GM21390 (cell line): Measurements from ENCODE around the gene ABI1.
A peak's percentile ranks its signal among the peaks of the same experiment; 100 is the strongest.
"Not testable (repeated sequence)": the region's sequence is repeated elsewhere in the genome, so short reads cannot be mapped to it uniquely, and the experiment has no call there.

ENCODE experiments used
- ATAC-seq: cut with Tn5 transposase; IDR thresholded peaks from one replicate; pipeline ENCODE4 v1.9.1; 2021; ENCODE audit not compliant: unreplicated experiment

ABI1 gene

DNA sequence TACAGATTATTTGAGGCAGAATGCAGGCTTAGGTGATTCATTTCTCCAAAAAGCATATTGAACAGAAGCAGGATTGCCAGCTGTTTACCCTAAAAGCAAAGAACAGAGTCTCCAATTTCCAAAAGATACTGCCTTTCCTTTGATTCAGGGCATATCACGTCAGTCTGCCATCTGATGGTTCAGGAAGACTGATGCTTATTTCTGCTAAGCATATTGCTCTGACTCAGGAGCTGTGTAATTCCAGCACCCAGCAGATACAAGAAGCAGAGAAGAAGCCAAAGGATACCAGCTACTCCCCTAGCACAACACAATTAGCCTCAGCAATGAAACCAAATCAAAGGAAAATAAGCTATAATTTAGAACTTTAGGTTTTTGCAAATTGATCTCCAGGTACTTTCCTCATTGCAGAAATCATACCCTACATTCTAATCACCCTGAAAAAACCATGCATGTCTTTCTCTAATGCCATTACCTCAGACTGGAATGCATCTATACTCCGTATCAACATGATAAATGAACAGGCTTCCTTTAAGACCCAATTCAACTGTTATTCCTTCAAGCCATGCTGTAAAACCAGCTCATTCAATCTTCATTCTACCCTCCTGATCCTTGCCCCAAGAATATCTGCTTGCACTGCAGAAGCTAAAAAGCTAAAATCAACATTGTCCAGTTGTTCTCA lies 55.1 kb downstream of the ABI1 start:
- no peak for ATAC-seq

DNA sequence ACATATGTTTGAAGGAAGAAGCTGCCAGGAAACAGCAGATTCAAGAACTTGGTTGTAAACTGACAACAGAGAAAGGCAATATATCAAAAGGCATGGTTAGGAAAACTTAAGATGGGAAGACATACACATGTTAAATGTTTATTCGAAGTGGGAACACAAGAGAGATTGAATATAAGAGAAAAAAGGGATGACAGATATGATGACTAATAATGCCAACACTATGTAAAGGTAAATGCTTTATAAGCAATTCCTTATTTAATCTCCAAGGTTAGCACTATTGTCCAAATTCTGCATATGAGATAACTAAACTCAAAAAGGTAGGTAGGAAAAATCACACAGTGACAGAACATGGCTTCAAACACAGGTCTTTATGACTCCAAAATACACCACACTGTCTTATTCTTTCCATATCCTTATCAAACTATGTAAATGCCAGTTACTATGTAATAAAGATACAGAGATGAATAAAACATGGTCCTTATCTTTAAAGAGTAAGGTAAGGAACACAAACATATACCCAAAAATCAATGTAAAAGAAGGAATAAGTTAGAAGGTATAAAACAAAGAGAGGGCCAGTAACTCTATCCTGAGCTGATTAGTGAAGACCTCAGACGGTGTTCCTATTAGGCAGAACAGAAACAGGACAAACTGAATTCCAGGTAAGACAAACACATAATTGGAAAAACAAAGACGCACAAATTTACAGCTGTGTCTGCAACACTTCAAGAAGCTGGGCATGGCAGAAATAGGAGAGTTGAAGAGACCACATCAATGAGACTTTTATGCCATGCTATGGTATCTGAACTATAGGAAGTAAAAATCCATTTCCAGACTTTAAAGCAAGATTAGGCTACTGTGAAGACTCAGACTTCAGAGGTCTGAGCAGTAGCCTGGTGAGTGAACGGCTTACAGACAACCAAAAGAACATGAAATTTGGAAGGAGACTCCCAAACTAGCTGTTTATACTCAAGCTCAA lies 56.1 kb downstream of the ABI1 start:
- no peak for ATAC-seq

DNA sequence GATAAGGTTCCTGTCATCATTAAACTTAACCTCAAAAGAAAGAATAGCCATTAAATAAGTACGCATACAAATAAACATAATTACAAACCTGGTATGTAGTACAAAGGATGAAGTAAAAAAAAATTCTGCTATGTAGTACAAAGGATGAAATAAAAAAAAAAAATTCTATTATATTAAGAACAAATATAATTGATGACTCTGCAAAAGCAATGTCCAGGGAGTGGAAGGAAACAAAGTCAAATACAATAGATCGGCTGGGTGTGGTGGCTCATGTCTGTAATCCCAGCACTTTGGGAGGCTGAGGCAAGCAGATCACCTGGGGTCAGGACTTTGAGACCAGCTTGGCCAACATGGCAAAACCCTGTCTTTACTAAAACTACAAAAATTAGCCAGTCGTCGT lies 56.9 kb downstream of the ABI1 start:
- ATAC-seq: no peak

DNA sequence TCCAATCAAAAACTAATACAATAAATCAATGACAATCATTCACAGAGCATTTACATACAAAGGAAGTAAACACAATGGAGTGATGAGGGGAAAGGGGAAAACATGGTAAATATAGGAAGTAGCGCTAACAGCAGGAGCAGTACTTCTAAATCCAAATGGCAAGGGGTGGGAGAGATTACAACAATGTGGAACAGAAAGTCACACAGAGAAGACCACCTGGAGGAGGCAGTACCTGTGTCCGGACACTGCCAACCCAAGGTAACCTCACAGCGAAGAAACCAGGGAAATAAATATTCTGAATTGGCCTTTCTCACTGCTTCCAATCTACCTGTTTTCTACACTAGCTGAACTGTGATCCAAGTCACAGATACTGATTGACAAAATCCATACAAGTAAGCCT lies 58.2 kb downstream of the ABI1 start:
- ATAC-seq: no peak

DNA sequence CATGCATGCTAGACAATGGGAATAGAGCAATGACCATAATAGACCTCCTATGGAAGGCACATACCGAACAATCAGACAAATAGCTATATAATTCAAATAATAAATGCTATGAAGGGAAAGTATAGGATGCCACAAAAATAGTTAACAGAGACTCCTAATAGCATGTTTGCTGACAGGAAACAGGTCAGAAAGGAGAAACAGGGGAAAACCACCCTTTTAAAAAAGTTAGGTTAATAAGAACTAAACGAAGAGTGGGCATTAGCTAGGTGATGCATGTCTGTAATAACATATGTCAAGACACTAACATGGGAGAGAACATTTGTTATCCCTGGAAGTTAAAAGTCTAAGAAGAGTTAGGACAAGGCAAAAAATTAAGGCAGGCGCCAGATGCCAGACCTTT lies 58.9 kb downstream of the ABI1 start:
- ATAC-seq: no peak

DNA sequence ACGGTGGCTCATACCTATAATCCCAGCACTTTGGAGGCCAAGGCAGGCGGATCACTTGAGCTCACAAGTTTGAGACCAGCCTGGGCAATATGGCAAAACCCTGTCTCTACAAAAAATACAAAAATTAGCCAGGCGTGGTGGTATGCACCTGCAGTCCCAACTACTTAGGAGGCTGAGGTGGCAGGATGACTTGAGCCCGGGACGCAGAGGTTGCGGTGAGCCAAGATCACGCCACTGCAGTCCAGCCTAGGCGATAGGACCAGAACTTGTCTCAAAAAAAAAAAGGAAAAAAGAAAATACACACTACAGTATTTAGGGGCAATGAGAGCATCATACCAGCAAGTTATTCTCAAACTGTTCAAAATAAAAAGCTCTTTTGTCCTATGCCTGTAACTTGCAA lies 59.5 kb downstream of the ABI1 start:
- ATAC-seq: no peak

DNA sequence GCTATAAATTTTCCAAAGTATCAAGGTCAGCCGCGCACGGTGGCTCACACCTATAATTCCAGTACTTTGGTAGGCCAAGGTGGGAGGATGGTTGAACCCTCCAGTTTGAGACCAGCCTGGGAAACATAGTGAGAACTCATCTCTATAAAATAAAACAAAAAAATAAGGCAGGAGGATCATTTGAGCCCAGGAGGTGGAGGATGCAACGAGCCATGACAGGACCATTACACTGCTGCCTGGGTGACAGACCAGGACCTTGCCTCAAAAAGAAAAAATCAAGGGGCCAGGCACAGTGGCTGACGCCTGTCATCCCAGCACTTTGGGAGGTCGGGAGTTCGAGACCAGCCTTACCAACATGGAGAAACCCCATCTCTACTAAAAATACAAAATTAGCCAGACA lies 60.3 kb downstream of the ABI1 start:
- ATAC-seq: no peak

DNA sequence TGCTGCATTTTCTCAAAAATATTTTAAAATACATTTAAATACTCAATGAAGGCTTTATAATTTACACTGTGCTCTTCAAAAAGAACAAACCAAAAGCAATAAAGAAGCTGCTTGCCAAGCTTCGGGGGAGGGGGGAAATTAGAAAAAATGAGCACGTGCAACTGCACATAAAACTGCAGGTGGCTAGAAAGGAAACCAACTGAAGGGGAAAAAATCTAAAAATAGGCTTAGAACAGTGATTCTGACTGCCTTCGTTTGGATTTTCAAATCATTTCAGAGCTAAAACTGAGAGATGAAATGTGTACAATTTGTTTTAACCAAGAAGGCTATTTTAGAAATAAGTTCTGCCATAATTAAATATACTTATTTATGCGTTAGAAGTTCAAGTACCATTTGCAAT lies 61.4 kb downstream of the ABI1 start:
- peak; percentile 49 for ATAC-seq

DNA sequence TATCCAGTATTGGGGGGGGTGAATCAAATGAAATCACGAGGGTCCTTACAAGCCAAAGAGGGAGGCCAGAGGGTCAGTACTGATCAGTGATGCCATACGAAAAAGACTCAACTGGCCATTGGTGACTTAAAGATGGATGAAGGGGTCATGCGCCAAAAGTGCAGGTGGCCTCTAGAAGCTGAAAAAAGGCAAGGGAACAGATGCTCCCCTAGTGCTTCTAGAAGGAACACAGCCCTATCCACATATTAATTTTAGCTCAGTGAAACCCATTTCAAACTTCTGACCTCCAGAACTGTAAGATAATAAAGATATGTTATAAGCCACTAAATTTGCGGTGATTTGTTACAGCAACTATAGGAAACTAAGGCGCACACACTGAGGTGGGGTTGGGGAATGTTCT lies 62.5 kb downstream of the ABI1 start:
- no peak for ATAC-seq

DNA sequence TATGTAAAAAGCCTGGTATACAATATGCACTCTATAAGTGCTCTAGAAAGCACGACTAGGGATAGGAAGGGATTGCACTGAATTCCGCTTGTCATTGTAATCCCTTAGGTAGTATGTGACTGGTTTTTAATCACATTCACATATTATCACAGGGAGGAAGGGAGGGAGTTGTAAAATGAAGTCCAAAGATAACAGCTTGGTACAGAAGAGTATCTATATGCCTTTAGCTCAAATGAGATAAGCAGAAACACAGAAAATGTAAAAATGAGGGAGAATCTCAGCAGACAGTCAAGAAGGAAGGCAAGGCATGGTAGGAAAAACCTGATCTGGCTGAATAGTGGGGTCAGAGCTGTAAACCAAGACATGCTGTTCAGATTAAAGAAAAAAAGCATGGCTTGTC lies 63.4 kb downstream of the ABI1 start:
- ATAC-seq: no peak

DNA sequence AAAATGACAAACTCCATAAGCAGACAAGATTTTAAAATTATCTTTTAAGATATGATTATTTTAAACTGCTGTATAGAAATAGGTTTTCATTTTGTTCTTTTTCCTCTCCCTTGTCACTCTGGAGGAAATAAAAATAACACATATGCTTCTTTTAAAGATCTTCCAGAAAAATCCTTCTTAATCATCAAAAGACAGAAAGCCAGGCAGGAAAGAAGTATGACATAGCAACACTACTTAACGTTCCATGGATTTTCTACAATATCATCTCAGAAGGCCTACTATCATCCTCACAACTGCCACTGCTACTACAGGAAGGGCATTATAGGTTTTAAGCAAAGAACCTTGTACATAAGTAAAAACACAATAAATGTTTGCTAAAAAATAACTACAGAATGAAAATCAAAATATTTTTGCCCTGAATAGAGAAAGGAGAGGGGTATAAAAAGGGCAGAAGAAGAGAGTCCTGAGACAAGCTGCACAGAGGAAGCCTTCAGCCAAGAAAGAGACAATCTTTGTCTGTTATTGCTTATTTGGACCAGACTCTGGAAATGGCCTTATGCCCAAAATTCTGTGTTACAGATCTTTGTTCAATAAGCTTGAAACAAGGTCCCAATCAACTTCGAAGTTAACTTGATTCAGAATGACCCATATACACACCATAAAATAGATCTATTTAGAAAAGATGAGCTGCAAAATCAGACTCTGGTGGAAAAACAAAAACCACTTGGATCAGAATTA lies 67.8 kb downstream of the ABI1 start:
- no peak for ATAC-seq

DNA sequence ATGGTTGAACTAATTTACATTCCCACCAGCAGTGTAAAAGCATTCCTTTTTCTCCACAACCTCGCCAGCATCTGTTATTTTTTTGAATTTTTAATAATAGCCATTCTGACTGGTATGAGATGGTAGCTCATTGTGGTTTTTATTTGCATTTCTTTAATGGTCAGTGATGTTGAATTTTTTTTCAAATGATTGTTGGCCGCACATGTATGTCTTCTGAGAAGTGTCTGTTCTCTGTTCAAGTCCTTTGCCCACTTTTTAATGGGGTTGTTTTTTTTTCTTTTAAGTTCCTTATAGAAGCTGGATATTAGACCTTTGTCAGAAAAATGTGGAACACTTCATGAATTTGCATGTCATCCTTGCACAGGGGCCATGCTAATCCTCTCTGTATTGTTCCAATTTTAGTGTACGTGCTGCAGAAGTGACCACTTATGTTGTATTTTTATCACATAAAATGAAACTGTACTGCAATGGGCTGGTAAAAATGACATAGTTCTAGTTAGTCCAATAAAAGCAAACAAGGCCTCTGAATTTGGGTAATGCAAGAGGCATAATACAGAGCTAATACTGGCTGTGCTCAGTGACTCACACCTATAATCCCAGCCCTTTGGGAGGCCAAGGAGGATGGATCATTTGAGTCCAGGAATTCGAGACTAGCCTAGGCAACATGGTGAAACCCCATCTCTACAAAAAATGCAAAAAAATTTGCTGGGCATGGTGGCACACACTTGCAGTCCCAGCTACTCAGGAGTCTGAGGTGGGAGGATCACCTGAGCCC lies 70.3 kb downstream of the ABI1 start:
- ATAC-seq: no peak

DNA sequence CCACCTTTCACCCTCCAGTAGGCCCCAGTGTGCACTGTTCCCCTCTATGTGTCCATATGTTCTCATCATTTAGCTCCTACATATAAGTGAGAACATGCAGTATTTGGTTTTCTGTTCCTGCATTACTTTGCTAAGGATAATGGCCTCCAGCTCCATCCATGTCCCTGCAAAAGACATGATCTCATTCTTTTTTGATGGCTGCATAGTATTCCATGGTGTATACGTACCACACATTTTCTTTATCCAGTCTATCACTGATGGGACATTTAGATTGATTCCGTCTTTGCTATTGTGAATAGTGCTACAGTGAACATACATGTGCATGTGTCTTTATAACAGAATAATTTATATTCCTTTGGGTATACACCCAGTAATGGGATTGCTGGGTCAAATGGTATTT lies 71.0 kb downstream of the ABI1 start:
- not testable (repeated sequence) for ATAC-seq

DNA sequence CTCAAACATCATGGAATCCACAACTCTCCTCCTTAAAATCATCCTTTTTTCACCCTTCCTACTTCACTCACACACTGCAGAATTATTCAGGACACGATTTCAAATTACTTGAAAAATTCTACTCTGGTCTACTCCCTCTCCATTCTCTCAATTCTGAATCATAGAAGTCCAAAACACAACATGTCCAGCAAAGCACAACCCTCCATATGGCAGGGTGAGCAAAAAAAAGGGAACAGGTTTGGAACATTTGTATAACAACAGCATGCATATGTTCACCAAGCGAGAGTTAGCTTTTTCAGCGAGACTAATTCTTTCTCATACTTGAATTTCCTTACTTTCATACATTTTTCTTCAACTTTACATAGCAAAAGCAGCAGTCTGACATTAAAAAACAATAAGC lies 73.4 kb downstream of the ABI1 start:
- ATAC-seq: no peak

DNA sequence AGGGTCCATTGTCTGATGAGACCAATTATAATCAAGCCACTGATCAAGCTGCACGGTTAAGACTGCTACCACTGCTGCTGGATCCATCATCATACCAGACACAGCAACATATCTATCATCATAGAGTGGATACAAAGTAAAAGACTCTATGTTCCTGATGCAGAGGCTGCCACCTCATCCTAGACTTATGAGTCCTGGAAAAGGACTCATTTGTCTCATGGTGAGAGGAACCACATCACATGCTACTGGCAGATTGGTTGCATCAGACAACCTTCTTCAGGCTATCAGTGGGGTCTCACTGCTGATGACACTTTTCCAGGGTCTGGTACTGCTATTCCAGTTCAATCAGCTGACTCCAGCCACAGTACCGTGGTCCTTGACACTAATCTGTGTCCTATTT lies 79.0 kb downstream of the ABI1 start:
- peak; percentile 10 for ATAC-seq

DNA sequence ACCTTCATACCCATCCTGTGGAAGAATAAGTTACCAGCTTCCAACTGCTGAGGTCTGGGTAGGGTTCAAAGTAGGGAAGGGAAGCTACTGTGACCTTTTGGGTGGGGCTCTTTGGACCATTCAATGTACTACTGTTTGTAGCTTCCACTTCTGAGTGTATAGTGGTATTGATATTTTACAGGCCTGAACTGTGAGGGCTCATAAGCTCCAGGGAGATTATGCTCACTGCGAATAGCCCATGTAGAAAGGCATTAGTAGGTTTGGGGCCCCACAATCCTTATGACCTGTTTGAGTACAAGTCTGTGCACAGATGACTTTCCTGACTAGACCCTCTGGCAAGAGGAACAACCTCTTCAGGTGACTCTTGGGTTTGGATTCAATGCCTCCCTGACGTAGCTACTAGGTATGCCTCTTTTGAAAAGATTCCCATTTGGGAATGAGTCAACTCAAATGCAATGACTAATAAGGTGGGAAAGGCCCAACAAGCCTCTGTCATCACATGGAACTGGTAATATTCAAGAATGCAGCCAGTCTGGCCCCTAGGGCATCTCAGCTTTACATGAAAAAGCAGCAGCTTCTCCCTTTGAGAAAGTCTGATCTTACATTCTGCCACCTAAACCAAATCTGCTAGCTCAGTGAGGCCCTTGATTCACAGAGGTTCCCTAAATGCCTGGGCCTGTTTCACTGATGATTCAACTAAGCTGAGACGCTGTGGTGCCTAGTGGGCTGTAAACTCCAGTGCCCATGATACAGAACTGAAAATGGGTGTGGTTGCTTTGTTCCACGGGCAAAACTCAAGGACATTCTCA lies 79.8 kb downstream of the ABI1 start:
- ATAC-seq: peak; percentile 52

DNA sequence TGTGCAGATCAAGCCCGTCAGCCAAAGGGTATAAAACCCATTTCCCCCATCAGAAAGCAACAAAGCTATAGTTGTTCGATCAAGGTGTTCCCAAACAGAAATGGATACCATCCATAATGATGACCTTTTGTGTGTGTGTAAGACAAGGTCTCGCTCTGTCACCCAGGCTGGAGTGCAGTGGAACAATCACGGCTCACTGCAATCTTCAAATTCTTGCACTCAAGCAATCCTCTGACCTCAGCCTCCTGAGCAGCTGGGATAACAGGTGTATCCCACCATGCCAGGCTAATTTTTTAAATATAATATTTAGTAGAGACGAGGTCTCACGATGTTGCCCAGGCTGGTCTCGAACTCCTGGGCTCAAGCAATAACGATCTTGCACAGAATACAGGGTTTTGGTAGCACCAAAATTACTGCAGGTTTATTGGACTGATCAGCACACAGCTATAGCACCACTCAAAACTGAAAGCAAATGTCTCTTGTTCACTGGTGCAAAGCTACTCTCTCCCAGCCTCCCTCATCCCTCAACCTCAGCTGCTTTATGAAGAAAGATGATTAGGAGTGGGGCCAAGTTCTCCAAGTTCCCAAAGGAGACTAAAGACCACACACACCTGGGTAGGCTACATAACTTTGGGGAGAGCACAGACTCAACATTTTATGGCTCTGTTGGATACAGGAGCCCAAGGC lies 80.5 kb downstream of the ABI1 start:
- peak; percentile 45 for ATAC-seq

DNA sequence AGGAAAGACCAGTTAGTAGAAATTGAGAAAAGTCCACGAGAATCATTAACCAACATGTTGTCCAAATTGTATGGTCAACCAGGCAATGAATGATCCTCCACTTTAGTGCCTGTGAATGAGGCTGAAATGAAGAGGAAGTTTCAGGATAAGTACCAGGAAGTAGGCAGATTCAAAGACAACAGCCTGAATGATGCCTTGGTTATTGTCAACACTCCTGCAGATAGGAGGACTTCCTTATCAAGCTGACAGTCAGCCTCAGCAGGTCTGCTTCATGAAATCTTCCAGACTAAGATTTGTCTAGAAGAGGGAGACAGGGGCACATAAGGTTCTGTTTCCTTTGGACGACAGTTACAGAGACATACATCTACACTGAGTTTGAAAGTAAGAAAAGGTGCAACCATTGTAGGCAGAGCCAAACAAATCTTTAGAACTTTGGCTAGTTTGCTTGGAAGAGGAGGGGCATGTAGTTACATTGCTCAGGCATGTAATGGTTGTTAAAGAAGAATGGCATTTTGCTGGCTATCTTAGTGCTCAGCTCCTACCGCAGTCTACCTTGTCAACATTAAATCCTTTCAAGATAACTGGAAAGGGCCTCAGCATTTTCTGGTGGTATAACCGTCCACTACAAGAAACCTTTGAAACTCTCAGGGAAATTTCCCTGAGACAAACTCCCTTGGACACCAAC lies 81.4 kb downstream of the ABI1 start:
- ATAC-seq: no peak

DNA sequence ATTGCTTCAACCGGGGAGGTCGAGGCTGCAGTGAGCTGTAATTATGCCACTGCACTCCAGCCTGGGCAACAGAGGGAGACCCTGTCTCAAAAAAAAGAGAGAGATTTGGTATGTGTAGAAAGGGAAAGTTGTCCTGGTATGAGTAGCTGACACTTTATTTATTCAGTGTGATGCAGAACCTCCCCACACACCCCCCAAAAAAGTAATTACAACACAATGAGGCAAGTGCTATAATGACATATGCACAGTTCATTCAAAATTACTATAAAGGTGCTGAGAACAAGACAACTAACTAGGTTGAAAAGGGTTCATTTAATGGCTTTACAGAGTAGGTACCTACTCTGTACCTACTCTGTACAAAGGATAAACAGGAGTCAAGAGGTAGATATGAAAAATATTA lies 83.1 kb downstream of the ABI1 start:
- no peak for ATAC-seq
